ENCODE measurements around the gene ZCCHC14. TPM values are rescaled to one million over a fixed set of nuclear protein-coding genes. Genes with fewer than 3 reads are reported as not detected.
"Not testable (repeated sequence)": the region's sequence is repeated elsewhere in the genome, so short reads cannot be mapped to it uniquely, and the experiment has no call there.

ZCCHC14 gene
- total RNA-seq, 1 experiment from 2014 or later, result 37.8 TPM

DNA sequence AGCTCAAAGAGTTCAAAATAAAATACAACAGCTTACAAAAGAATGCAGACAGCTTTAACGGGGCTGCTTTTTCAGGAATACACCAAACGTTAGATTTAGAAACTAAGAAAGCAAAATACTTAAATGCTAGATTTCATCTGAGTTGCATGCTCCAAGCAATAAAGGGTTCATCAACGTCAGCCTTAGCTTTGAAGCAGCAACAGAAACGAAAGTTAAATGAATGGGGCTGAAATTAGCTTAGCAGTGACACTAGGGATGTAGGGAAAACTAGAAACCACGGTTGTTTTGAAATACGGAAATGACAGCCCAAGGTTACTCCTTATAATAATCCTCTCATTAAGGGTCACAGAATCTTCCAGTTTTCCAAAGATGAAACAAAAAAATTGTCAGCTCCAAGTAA lies 3.9 kb downstream of the ZCCHC14 start:
- H3K27me3 ChIP-seq (ENCODE audit: insufficient read depth, low read length); H3K9me2 ChIP-seq (ENCODE audit: insufficient read depth); H3K9ac ChIP-seq (ENCODE audit: low read length); H3K4me2 ChIP-seq (ENCODE audit: low read length); H3K9me3 ChIP-seq (ENCODE audit: control insufficient read depth in 1 of 2, insufficient read depth in 1 of 2, low read depth in 1 of 2, low read length in 2 of 2); BruUV-seq (replicated peaks); RAD21 ChIA-PET (ENCODE audit: low non-redundant PET in 1 of 2, low total read pairs in 2 of 2, uncharacterized antibody in 2 of 2, unreplicated experiment in 2 of 2); ATAC-seq; H3K27ac ChIP-seq (ENCODE audit: low read depth, low read length); DNase-seq (ENCODE audit: low read depth, low spot score); intact Hi-C loops (cut with micrococcal nuclease); H3K36me3 ChIP-seq (ENCODE audit: control insufficient read depth in 1 of 2, insufficient read depth in 2 of 2, low read length in 2 of 2); H2AFZ ChIP-seq (ENCODE audit: low read depth, low read length, poor library complexity, severe bottlenecking); H3K4me3 ChIP-seq (replicated peaks in 1 of 2; ENCODE audit: low read depth in 1 of 2, low read length in 2 of 2): not testable (repeated sequence)
- ChIA-PET CTCF (interaction anchor here (2.4 kb wide), 1 partner anchor 27 kb away, joined by 10 read pairs; no protein-coding TSS in a partner anchor), POLR2A (interaction anchor here (1.3 kb wide), 1 partner anchor 18 kb away, joined by 3 read pairs; no protein-coding TSS in a partner anchor)
- Histone ChIP-seq H3K79me2 (ENCODE audit: insufficient read depth, low read length) (peaks cover 78% of the 10 kb centered on the region), H4K20me1 (ENCODE audit: insufficient read depth) (peaks cover 12% of the 10 kb centered on the region; the same call in 1 of the 2 replicates), H3K4me1 (ENCODE audit: control insufficient read depth in 1 of 2, insufficient read depth in 2 of 2, low read length in 2 of 2) (peaks cover 14 to 41% of the 10 kb centered on the region in 2 experiments; a peak in 3 of 4 replicates)

DNA sequence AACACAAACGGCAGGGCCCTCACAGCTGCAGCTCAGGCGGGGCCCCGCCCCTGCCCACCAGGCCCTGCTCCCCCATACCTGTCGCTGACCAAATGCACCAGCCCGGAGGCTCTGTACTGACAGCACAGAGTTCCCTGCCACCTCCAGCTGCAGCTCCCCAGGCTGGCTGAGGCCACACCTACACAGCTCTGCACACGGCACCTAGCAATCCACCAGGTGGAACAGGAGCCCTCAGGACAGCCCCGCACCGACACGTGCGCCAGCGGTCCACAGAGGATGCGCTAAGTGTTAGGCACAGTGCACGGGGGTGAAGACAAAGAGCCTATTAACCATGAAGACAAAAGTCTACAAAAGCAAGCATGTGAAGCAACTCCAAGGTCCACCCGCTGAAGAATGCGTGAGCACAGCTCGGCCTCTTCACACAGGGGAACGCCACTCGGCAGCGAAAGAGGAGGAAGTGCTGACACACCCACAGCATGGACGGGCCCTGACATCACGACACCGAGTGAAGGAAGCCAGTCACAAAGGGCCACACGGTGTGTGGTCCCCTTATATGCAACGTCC lies 5.4 kb downstream of the ZCCHC14 start:
- H2AFZ ChIP-seq (ENCODE audit: low read depth, low read length, poor library complexity, severe bottlenecking), result no peak overlapping the region
- H3K4me3 ChIP-seq (replicated peaks in 1 of 2; ENCODE audit: low read depth in 1 of 2, low read length in 2 of 2), result peak overlapping the region; percentile 38 to 57
- intact Hi-C loops (cut with micrococcal nuclease), result no loop called here
- DNase-seq (ENCODE audit: low read depth, low spot score) (peak; percentile 69), ATAC-seq (peak; percentile 94)
- peak overlapping the region; percentile 86 for H3K4me2 ChIP-seq (ENCODE audit: low read length)
- ChIA-PET RAD21 (ENCODE audit: low non-redundant PET in 1 of 2, low total read pairs in 2 of 2, uncharacterized antibody in 2 of 2, unreplicated experiment in 2 of 2) (interaction anchor here in 1 of 2 experiments (1.2 kb wide), 1 partner anchor 149 kb away, joined by 4 read pairs; no protein-coding TSS in a partner anchor), CTCF (interaction anchor here (1.3 to 2.4 kb wide), 2 partner anchors 26 to 93 kb away, joined by 3 to 10 read pairs; no protein-coding TSS in a partner anchor), POLR2A (interaction anchor here (1.2 kb wide), 1 partner anchor 99 kb away, joined by 3 read pairs; no protein-coding TSS in a partner anchor)
- H4K20me1 ChIP-seq (ENCODE audit: insufficient read depth), result peaks cover 12% of the 10 kb centered on the region; the same call in 1 of the 2 replicates
- H3K27me3 ChIP-seq (ENCODE audit: insufficient read depth, low read length), result no peaks in the 10 kb centered on the region
- TF ChIP-seq POLR2AphosphoS5 (IDR thresholded peaks at IDR 0.05; ENCODE audit: low read depth, low read length) (peak; percentile 42; the same call in 1 of the 2 replicates), EZH2 (IDR thresholded peaks at IDR 0.05) (no peak), ZNF274 (IDR thresholded peaks at IDR 0.05; ENCODE audit: low read depth, low read length) (no peak), FOSL1 (IDR thresholded peaks at IDR 0.05; ENCODE audit: low read depth) (no peak)
- TF ChIP-seq, protein P1, sequence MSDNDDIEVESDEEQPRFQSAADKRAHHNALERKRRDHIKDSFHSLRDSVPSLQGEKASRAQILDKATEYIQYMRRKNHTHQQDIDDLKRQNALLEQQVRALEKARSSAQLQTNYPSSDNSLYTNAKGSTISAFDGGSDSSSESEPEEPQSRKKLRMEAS (IDR thresholded peaks at IDR 0.05), result peak; percentile 97
- TF ChIP-seq, protein P2, sequence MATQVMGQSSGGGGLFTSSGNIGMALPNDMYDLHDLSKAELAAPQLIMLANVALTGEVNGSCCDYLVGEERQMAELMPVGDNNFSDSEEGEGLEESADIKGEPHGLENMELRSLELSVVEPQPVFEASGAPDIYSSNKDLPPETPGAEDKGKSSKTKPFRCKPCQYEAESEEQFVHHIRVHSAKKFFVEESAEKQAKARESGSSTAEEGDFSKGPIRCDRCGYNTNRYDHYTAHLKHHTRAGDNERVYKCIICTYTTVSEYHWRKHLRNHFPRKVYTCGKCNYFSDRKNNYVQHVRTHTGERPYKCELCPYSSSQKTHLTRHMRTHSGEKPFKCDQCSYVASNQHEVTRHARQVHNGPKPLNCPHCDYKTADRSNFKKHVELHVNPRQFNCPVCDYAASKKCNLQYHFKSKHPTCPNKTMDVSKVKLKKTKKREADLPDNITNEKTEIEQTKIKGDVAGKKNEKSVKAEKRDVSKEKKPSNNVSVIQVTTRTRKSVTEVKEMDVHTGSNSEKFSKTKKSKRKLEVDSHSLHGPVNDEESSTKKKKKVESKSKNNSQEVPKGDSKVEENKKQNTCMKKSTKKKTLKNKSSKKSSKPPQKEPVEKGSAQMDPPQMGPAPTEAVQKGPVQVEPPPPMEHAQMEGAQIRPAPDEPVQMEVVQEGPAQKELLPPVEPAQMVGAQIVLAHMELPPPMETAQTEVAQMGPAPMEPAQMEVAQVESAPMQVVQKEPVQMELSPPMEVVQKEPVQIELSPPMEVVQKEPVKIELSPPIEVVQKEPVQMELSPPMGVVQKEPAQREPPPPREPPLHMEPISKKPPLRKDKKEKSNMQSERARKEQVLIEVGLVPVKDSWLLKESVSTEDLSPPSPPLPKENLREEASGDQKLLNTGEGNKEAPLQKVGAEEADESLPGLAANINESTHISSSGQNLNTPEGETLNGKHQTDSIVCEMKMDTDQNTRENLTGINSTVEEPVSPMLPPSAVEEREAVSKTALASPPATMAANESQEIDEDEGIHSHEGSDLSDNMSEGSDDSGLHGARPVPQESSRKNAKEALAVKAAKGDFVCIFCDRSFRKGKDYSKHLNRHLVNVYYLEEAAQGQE (IDR thresholded peaks at IDR 0.05; ENCODE audit: low read depth), result no peak
- TF ChIP-seq, protein P3, sequence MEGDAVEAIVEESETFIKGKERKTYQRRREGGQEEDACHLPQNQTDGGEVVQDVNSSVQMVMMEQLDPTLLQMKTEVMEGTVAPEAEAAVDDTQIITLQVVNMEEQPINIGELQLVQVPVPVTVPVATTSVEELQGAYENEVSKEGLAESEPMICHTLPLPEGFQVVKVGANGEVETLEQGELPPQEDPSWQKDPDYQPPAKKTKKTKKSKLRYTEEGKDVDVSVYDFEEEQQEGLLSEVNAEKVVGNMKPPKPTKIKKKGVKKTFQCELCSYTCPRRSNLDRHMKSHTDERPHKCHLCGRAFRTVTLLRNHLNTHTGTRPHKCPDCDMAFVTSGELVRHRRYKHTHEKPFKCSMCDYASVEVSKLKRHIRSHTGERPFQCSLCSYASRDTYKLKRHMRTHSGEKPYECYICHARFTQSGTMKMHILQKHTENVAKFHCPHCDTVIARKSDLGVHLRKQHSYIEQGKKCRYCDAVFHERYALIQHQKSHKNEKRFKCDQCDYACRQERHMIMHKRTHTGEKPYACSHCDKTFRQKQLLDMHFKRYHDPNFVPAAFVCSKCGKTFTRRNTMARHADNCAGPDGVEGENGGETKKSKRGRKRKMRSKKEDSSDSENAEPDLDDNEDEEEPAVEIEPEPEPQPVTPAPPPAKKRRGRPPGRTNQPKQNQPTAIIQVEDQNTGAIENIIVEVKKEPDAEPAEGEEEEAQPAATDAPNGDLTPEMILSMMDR (IDR thresholded peaks at IDR 0.05 in 2 of 3, conservative IDR thresholded peaks at IDR 0.05 in 1 of 3; ENCODE audit: borderline replicate concordance in 1 of 3, insufficient read depth in 1 of 3, low read depth in 2 of 3, low read length in 2 of 3), result no peak
- peak overlapping the region; percentile 23 for H3K27ac ChIP-seq (ENCODE audit: low read depth, low read length)
- H3K36me3 ChIP-seq (ENCODE audit: control insufficient read depth in 1 of 2, insufficient read depth in 2 of 2, low read length in 2 of 2), result no peaks in the 10 kb centered on the region; a peak in 1 of 4 replicates
- H3K9me2 ChIP-seq (ENCODE audit: insufficient read depth), result no peaks in the 10 kb centered on the region
- H3K9ac ChIP-seq (ENCODE audit: low read length), result peak overlapping the region; percentile 57
- BruUV-seq (replicated peaks), result no TSS peak
- peaks cover 14 to 32% of the 10 kb centered on the region in 2 experiments; a peak in 3 of 4 replicates for H3K4me1 ChIP-seq (ENCODE audit: control insufficient read depth in 1 of 2, insufficient read depth in 2 of 2, low read length in 2 of 2)
- no peaks in the 10 kb centered on the region for H3K9me3 ChIP-seq (ENCODE audit: control insufficient read depth in 1 of 2, insufficient read depth in 1 of 2, low read depth in 1 of 2, low read length in 2 of 2)
- H3K79me2 ChIP-seq (ENCODE audit: insufficient read depth, low read length), result peaks cover 91% of the 10 kb centered on the region

Measured in HCT116 (cell line).